HepG2 (cell line): ENCODE results near the gene SKIC2. TPM values are rescaled to one million over a fixed set of nuclear protein-coding genes. Genes with fewer than 3 reads are reported as not detected.

Experiments used
- HNF4G ChIP-seq, 2 experiments: sonication (generic) in 1 of 2; formaldehyde crosslinking in 1 of 2; IDR thresholded peaks; 2 replicates each; pipeline versions ENCODE4 v1.4.0 to v1.6.1; 2011 to 2020; ENCODE audit warnings: borderline replicate concordance in 2 of 2, low read depth in 2 of 2, mild to moderate bottlenecking in 2 of 2, low read length in 1 of 2, missing genetic modification reagents in 1 of 2, moderate library complexity in 1 of 2
- HOXA7 ChIP-seq: sonication (generic); formaldehyde crosslinking; IDR thresholded peaks from 2 replicates; pipeline ENCODE4 v1.8.1; 2022; ENCODE audit warnings: mild to moderate bottlenecking, missing genetic modification reagents, moderate library complexity
- KLF6 ChIP-seq: IDR thresholded peaks from 2 replicates; pipeline ENCODE4 v1.8.0; 2016; ENCODE audit warnings: missing biosample characterization, missing genetic modification reagents
- KMT2A ChIP-seq: sonication (generic); formaldehyde crosslinking; IDR thresholded peaks from 2 replicates; pipeline ENCODE4 v1.4.0; 2020; ENCODE audit warnings: missing genetic modification reagents
- NCOA1 ChIP-seq: sonication (generic); formaldehyde crosslinking; IDR thresholded peaks from 2 replicates; pipeline ENCODE4 v1.9.0; 2021; ENCODE audit warnings: missing genetic modification reagents
- NFIB ChIP-seq: sonication (generic); formaldehyde crosslinking; IDR thresholded peaks from 2 replicates; pipeline ENCODE4 v1.9.0; 2021; ENCODE audit warnings: missing genetic modification reagents, mild to moderate bottlenecking, borderline replicate concordance
- SAP130 ChIP-seq: IDR thresholded peaks from 2 replicates; pipeline ENCODE4 v1.6.1; 2016; ENCODE audit warnings: low read depth
- SMYD3 ChIP-seq: sonication (generic); formaldehyde crosslinking; IDR thresholded peaks from 2 replicates; pipeline ENCODE4 v1.8.1; 2023; ENCODE audit warnings: mild to moderate bottlenecking, missing genetic modification reagents
- TCF12 ChIP-seq, 2 experiments: fragments of 450-650 bp in 1 of 2; sonication (generic) in 1 of 2; formaldehyde crosslinking in 1 of 2; IDR thresholded peaks; 2 replicates each; pipeline versions ENCODE4 v1.6.1 to v1.8.0; 2017 to 2022; ENCODE audit warnings: antibody characterized with exemption in 1 of 2, mild to moderate bottlenecking in 1 of 2, missing genetic modification reagents in 1 of 2, moderate library complexity in 1 of 2
- TGIF2 ChIP-seq: IDR thresholded peaks from 2 replicates; pipeline ENCODE4 v1.6.1; 2016; ENCODE audit warnings: control low read depth, missing compliant biosample characterization
- ZBTB7B ChIP-seq: sonication (generic); formaldehyde crosslinking; IDR thresholded peaks from 2 replicates; pipeline ENCODE4 v1.4.0; 2020; ENCODE audit warnings: missing genetic modification reagents
- ZFP36 ChIP-seq: fragments of 150-350 bp; IDR thresholded peaks from 2 replicates; pipeline ENCODE4 v1.6.1; 2018; ENCODE audit warnings: borderline replicate concordance, low read length, low read depth; ENCODE audit not compliant: partially characterized antibody
- ZNF160 ChIP-seq: sonication (generic); formaldehyde crosslinking; IDR thresholded peaks from 2 replicates; pipeline ENCODE4 v1.8.0; 2022; ENCODE audit warnings: mild to moderate bottlenecking, inconsistent platforms, missing genetic modification reagents
- ZNF678 ChIP-seq: sonication (generic); formaldehyde crosslinking; IDR thresholded peaks from 2 replicates; pipeline ENCODE4 v1.4.0; 2020; ENCODE audit warnings: mild to moderate bottlenecking, missing genetic modification reagents
- polyA plus RNA-seq, 8 experiments: library from polyadenylated mRNA; depleted of rRNA in 3 of 8; stranded (reverse) in 7 of 8; unstranded in 1 of 8; fragments of >200 nt; fragmentation: Illumina TruSeq in 4 of 8; extraction: Trizol in 4 of 8; gene quantifications; 2 replicates each; pipeline versions ENCODE4 v1.2.1 to v1.2.3, GENCODE V29; 2011 to 2016; ENCODE audit warnings: low read depth in 4 of 8, missing spikeins in 1 of 8, mixed read lengths in 1 of 8; ENCODE audit not compliant: insufficient read depth in 1 of 8
- total RNA-seq, 5 experiments: library from RNA; depleted of rRNA; stranded (reverse); fragments of >200 nt; fragmentation: Illumina TruSeq; extraction: Trizol; gene quantifications; 2 replicates each; pipeline ENCODE4 v1.2.3, GENCODE V29; 2016; ENCODE audit warnings: low read depth in 1 of 5
- TF ChIP-seq, protein P1 (sequence below): sonication (generic); formaldehyde crosslinking; IDR thresholded peaks from 2 replicates; pipeline ENCODE4 v1.5.0; 2020; ENCODE audit warnings: mild to moderate bottlenecking, missing genetic modification reagents
- TF ChIP-seq, protein P2 (sequence below): sonication (generic); formaldehyde crosslinking; IDR thresholded peaks from 2 replicates; pipeline ENCODE4 v1.4.0; 2020; ENCODE audit warnings: mild to moderate bottlenecking, missing genetic modification reagents, borderline replicate concordance
- TF ChIP-seq, protein P3 (sequence below): sonication (generic); formaldehyde crosslinking; IDR thresholded peaks from 2 replicates; pipeline ENCODE4 v1.4.0; 2020; ENCODE audit warnings: mild to moderate bottlenecking, missing genetic modification reagents
- TF ChIP-seq, protein P4 (sequence below), 2 experiments: IDR thresholded peaks; 2 replicates each; pipeline ENCODE4 v1.6.1; 2011 to 2012; ENCODE audit warnings: low read length in 2 of 2, borderline replicate concordance in 1 of 2, low read depth in 1 of 2, mild to moderate bottlenecking in 1 of 2, moderate library complexity in 1 of 2
- TF ChIP-seq, protein P5 (sequence below): sonication (generic); formaldehyde crosslinking; IDR thresholded peaks from 2 replicates; pipeline ENCODE4 v1.5.0; 2020; ENCODE audit warnings: missing genetic modification reagents

SKIC2 gene
- total and polyA plus RNA-seq, 2 of the 13 experiments (the other 11 are each of a cell fraction or from before 2014, with no cell fraction given): 67.1 to 68.4 TPM

DNA sequence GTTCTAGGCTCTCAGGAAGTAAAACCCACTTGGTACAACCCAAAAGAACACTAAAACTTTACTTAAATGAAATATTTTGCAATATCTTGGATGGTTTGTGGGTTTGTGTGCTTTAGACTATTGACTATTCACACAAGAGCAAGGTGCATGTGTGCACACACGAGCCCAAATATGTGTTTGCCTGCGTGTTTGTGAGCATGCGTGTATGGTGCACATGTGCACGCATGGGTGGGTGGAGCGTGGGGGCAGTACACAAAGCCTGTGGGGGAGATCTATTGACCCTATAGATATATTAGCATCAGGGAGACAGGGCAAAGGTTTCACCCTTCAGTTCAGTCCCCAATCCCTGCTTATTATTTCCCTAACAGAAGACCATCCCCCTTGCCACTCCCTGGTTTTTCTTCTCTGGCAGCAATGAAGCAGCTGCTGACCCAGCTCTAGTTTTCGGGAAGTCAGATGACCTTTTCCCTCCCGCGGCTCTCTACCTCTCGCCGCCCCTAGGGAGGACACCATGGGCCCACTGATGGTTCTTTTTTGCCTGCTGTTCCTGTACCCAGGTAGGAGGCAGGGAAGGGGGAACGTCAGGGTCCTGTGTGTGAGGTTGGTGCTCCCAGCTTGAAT lies 31.6 kb upstream of the SKIC2 start, which contains the start of gene C2 (continued):
- TF ChIP-seq, protein P1, sequence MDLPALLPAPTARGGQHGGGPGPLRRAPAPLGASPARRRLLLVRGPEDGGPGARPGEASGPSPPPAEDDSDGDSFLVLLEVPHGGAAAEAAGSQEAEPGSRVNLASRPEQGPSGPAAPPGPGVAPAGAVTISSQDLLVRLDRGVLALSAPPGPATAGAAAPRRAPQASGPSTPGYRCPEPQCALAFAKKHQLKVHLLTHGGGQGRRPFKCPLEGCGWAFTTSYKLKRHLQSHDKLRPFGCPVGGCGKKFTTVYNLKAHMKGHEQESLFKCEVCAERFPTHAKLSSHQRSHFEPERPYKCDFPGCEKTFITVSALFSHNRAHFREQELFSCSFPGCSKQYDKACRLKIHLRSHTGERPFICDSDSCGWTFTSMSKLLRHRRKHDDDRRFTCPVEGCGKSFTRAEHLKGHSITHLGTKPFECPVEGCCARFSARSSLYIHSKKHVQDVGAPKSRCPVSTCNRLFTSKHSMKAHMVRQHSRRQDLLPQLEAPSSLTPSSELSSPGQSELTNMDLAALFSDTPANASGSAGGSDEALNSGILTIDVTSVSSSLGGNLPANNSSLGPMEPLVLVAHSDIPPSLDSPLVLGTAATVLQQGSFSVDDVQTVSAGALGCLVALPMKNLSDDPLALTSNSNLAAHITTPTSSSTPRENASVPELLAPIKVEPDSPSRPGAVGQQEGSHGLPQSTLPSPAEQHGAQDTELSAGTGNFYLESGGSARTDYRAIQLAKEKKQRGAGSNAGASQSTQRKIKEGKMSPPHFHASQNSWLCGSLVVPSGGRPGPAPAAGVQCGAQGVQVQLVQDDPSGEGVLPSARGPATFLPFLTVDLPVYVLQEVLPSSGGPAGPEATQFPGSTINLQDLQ: no peak
- TF ChIP-seq TGIF2 (CRISPR knock-in tag) (peak; percentile 87), ZBTB7B (CRISPR knock-in tag) (peak; percentile 33; the same call in 1 of the 2 replicates), KLF6 (CRISPR knock-in tag) (peak; percentile 84), HNF4G (IDR thresholded peaks at IDR 0.05; ENCODE audit: borderline replicate concordance, low read depth, low read length) (peak; percentile 97), HNF4G (CRISPR knock-in tag; IDR thresholded peaks at IDR 0.05; ENCODE audit: borderline replicate concordance, low read depth) (peak; percentile 83; the same call in 1 of the 2 replicates), TCF12 (IDR thresholded peaks at IDR 0.05) (no peak), TCF12 (CRISPR knock-in tag; IDR thresholded peaks at IDR 0.05) (peak; percentile 76; the same call in 1 of the 2 replicates), ZNF160 (CRISPR knock-in tag) (no peak), ZNF678 (CRISPR knock-in tag) (no peak), SAP130 (peak; percentile 98), NFIB (no peak), ZFP36 (peak; percentile 3), HOXA7 (CRISPR knock-in tag) (no peak), NCOA1 (CRISPR knock-in tag) (no peak), KMT2A (CRISPR knock-in tag) (peak; percentile 33; the same call in 1 of the 2 replicates), SMYD3 (CRISPR knock-in tag) (peak; percentile 90; the same call in 1 of the 2 replicates)
- TF ChIP-seq, protein P2, sequence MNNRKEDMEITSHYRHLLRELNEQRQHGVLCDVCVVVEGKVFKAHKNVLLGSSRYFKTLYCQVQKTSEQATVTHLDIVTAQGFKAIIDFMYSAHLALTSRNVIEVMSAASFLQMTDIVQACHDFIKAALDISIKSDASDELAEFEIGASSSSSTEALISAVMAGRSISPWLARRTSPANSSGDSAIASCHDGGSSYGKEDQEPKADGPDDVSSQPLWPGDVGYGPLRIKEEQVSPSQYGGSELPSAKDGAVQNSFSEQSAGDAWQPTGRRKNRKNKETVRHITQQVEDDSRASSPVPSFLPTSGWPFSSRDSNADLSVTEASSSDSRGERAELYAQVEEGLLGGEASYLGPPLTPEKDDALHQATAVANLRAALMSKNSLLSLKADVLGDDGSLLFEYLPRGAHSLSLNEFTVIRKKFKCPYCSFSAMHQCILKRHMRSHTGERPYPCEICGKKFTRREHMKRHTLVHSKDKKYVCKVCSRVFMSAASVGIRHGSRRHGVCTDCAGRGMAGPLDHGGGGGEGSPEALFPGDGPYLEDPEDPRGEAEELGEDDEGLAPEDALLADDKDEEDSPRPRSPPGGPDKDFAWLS (CRISPR knock-in tag): no peak
- TF ChIP-seq, protein P3, sequence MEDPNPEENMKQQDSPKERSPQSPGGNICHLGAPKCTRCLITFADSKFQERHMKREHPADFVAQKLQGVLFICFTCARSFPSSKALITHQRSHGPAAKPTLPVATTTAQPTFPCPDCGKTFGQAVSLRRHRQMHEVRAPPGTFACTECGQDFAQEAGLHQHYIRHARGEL (CRISPR knock-in tag): no peak
- TF ChIP-seq, protein P4, sequence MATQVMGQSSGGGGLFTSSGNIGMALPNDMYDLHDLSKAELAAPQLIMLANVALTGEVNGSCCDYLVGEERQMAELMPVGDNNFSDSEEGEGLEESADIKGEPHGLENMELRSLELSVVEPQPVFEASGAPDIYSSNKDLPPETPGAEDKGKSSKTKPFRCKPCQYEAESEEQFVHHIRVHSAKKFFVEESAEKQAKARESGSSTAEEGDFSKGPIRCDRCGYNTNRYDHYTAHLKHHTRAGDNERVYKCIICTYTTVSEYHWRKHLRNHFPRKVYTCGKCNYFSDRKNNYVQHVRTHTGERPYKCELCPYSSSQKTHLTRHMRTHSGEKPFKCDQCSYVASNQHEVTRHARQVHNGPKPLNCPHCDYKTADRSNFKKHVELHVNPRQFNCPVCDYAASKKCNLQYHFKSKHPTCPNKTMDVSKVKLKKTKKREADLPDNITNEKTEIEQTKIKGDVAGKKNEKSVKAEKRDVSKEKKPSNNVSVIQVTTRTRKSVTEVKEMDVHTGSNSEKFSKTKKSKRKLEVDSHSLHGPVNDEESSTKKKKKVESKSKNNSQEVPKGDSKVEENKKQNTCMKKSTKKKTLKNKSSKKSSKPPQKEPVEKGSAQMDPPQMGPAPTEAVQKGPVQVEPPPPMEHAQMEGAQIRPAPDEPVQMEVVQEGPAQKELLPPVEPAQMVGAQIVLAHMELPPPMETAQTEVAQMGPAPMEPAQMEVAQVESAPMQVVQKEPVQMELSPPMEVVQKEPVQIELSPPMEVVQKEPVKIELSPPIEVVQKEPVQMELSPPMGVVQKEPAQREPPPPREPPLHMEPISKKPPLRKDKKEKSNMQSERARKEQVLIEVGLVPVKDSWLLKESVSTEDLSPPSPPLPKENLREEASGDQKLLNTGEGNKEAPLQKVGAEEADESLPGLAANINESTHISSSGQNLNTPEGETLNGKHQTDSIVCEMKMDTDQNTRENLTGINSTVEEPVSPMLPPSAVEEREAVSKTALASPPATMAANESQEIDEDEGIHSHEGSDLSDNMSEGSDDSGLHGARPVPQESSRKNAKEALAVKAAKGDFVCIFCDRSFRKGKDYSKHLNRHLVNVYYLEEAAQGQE (IDR thresholded peaks at IDR 0.05; ENCODE audit: borderline replicate concordance in 1 of 2, low read depth in 1 of 2, low read length in 2 of 2): peak in 1 of 2 experiments; percentile 53; a peak in 1 of 4 replicates
- TF ChIP-seq, protein P5, sequence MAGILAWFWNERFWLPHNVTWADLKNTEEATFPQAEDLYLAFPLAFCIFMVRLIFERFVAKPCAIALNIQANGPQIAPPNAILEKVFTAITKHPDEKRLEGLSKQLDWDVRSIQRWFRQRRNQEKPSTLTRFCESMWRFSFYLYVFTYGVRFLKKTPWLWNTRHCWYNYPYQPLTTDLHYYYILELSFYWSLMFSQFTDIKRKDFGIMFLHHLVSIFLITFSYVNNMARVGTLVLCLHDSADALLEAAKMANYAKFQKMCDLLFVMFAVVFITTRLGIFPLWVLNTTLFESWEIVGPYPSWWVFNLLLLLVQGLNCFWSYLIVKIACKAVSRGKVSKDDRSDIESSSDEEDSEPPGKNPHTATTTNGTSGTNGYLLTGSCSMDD (CRISPR knock-in tag): no peak
